H1 (cell line): ENCODE measurements around the gene NFAT5. TPM values are rescaled to one million over a fixed set of nuclear protein-coding genes. Genes with fewer than 3 reads are reported as not detected.

ENCODE experiments used
- EP300 ChIP-seq, 2 experiments: IDR thresholded peaks; 1 replicate in 1 of 2; 2 replicates in 1 of 2; pipeline ENCODE4 v1.6.1; 2011 to 2012; ENCODE audit warnings: low read depth in 2 of 2, low read length in 2 of 2, mild to moderate bottlenecking in 2 of 2, borderline replicate concordance in 1 of 2, inconsistent platforms in 1 of 2, moderate library complexity in 1 of 2
- FOSL1 ChIP-seq: IDR thresholded peaks from 2 replicates; pipeline ENCODE4 v1.6.1; 2011; ENCODE audit warnings: mild to moderate bottlenecking, low read depth, low read length, moderate library complexity; ENCODE audit not compliant: insufficient read depth
- JUN ChIP-seq: IDR thresholded peaks from 2 replicates; pipeline ENCODE4 v1.6.1; 2011; ENCODE audit warnings: low read depth, mild to moderate bottlenecking, improper control_type of control experiment, low read length
- SAP30 ChIP-seq: fragments of 300-600 bp; sonication (generic); IDR thresholded peaks from 2 replicates; pipeline ENCODE4 v1.7.1; 2012; ENCODE audit warnings: low read length, moderate library complexity, mild to moderate bottlenecking, inconsistent platforms; ENCODE audit not compliant: insufficient read depth, insufficient replicate concordance
- SIX5 ChIP-seq: IDR thresholded peaks from 2 replicates; pipeline ENCODE4 v1.6.1; 2011; ENCODE audit warnings: mild to moderate bottlenecking, low read depth, low read length
- TCF12 ChIP-seq: IDR thresholded peaks from 2 replicates; pipeline ENCODE4 v1.6.1; 2011; ENCODE audit warnings: low read depth, mild to moderate bottlenecking, low read length
- polyA plus RNA-seq, 7 experiments: library from polyadenylated mRNA; depleted of rRNA in 3 of 7; stranded (reverse) in 5 of 7; unstranded in 2 of 7; fragments of >200 nt in 5 of 7; fragments of 200-250 nt in 2 of 7; gene quantifications; 1 replicate in 5 of 7; 2 replicates in 1 of 7; 4 replicates in 1 of 7; pipeline versions ENCODE4 v1.2.1 to v1.2.3, GENCODE V29; 2011 to 2013; ENCODE audit warnings: missing spikeins in 2 of 7, mixed read lengths in 2 of 7
- total RNA-seq: library from RNA; stranded (reverse); fragmentation: NEBNext Ultra II Directional; extraction: Animal tissue kit (Norgen Biotek cat#: 25700); gene quantifications from 2 replicates; pipeline ENCODE4 v1.2.1, GENCODE V29; 2021

The NFAT5 gene
- total and polyA plus RNA-seq, 2 of the 8 experiments (the other 6 are each of a cell fraction or from before 2014, with no cell fraction given) = 8.9 to 29.0 TPM

DNA sequence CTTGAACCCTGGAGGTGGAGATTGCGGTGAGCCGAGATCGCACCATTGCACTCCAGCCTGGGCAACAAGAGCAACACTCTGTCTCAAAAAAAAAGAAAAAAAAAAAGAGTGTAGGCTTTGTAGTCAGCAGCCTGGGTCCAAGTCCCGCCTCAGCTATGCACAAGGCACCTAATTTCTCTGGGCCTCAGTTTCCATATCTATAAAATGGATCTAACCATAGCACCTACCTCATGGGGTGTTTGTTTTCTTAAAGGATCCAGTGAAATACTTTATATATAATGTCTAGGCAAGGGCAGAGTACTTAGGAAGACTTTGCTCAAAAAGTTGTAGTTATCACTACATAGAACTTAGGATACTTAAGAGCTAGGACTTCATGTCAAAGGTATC is 45.4 kb upstream of the NFAT5 start (continued):
- TF ChIP-seq TCF12 = no peak
- TF ChIP-seq FOSL1 = no peak
- TF ChIP-seq SAP30 = no peak
- TF ChIP-seq SIX5 = no peak
- TF ChIP-seq JUN = no peak
- TF ChIP-seq EP300 (IDR thresholded peaks at IDR 0.05; ENCODE audit: borderline replicate concordance in 1 of 2, low read depth in 2 of 2, low read length in 2 of 2) = no peak
